Activated naive CD4-positive, alpha-beta T cell treated with anti-CD3 and anti-CD28 coated beads, Interleukin-2, amount 10 ng/mL, durations not matched to agents 7 days and 5 days (primary cell): Measurements from ENCODE around the gene TNFRSF6B.

Source experiments
- CTCF ChIA-PET: fragments of 350-600 bp; sonication (Branson Sonifier 250); formaldehyde crosslinking; loops from one replicate; lab custom pipeline; 2021; ENCODE audit warnings: antibody characterized with exemption; lab: Charles Lee
- DNase-seq: peaks from one replicate; pipeline ENCODE4 v3.0.0-alpha.2; 2020
- H3K27ac Mint-ChIP-seq: one replicate; pipeline ENCODE4 v1.8.0; 2021; ENCODE audit warnings: mild to moderate bottlenecking, moderate library complexity, mixed read lengths
- H3K27me3 Mint-ChIP-seq: one replicate; pipeline ENCODE4 v1.8.0; 2021; ENCODE audit warnings: mild to moderate bottlenecking, mixed read lengths
- H3K36me3 Mint-ChIP-seq: one replicate; pipeline ENCODE4 v1.8.0; 2021; ENCODE audit warnings: mixed read lengths
- H3K4me1 Mint-ChIP-seq: one replicate; pipeline ENCODE4 v1.8.0; 2021; ENCODE audit warnings: mixed read lengths
- H3K4me3 Mint-ChIP-seq: one replicate; pipeline ENCODE4 v1.8.0; 2021; ENCODE audit warnings: mild to moderate bottlenecking, moderate library complexity, mixed read lengths
- H3K9me3 Mint-ChIP-seq: one replicate; pipeline ENCODE4 v1.8.0; 2021; ENCODE audit warnings: mixed read lengths

TNFRSF6B gene

GRCh38 chr20:63743210-63743970 lies 46.9 kb downstream of the TNFRSF6B start:
- CTCF ChIA-PET = no interaction called here
- H3K4me1 Mint-ChIP-seq = peaks cover 2% of the 10 kb centered on the region
- H3K27me3 Mint-ChIP-seq = no peaks in the 10 kb centered on the region
- DNase-seq = no peak
- peak overlapping the region; percentile 47 for H3K27ac Mint-ChIP-seq
- no peaks in the 10 kb centered on the region for H3K9me3 Mint-ChIP-seq
- no peak overlapping the region for H3K4me3 Mint-ChIP-seq
- H3K36me3 Mint-ChIP-seq = peaks cover 5% of the 10 kb centered on the region

GRCh38 chr20:63744158-63744557 lies 47.7 kb downstream of the TNFRSF6B start:
- H3K4me3 Mint-ChIP-seq = no peak overlapping the region
- H3K4me1 Mint-ChIP-seq = peaks cover 6% of the 10 kb centered on the region
- H3K36me3 Mint-ChIP-seq = peaks cover 5% of the 10 kb centered on the region
- no peak for DNase-seq
- H3K27me3 Mint-ChIP-seq = no peaks in the 10 kb centered on the region
- no peaks in the 10 kb centered on the region for H3K9me3 Mint-ChIP-seq
- no peak overlapping the region for H3K27ac Mint-ChIP-seq
- CTCF ChIA-PET = no interaction called here

GRCh38 chr20:63744574-63745423 lies 48.3 kb downstream of the TNFRSF6B start:
- no peak overlapping the region for H3K4me3 Mint-ChIP-seq
- H3K4me1 Mint-ChIP-seq = peaks cover 9% of the 10 kb centered on the region
- H3K27ac Mint-ChIP-seq = no peak overlapping the region
- no peaks in the 10 kb centered on the region for H3K27me3 Mint-ChIP-seq
- no peaks in the 10 kb centered on the region for H3K9me3 Mint-ChIP-seq
- CTCF ChIA-PET = no interaction called here
- DNase-seq = no peak
- peaks cover 5% of the 10 kb centered on the region for H3K36me3 Mint-ChIP-seq

- H3K27me3 Mint-ChIP-seq = no peaks in the 10 kb centered on the region
- DNase-seq = no peak
- CTCF ChIA-PET = no interaction called here
- peaks cover 5% of the 10 kb centered on the region for H3K36me3 Mint-ChIP-seq
- H3K27ac Mint-ChIP-seq = no peak overlapping the region
- H3K4me1 Mint-ChIP-seq = peaks cover 13% of the 10 kb centered on the region
- no peak overlapping the region for H3K4me3 Mint-ChIP-seq
- no peaks in the 10 kb centered on the region for H3K9me3 Mint-ChIP-seq
Observed at GRCh38 chr20:63745424-63745805, 49.0 kb downstream of the TNFRSF6B start.

GRCh38 chr20:63745961-63746731 lies 49.7 kb downstream of the TNFRSF6B start:
- no peaks in the 10 kb centered on the region for H3K9me3 Mint-ChIP-seq
- no peaks in the 10 kb centered on the region for H3K27me3 Mint-ChIP-seq
- no peak for DNase-seq
- peaks cover 20% of the 10 kb centered on the region for H3K4me1 Mint-ChIP-seq
- peaks cover 5% of the 10 kb centered on the region for H3K36me3 Mint-ChIP-seq
- CTCF ChIA-PET = no interaction called here
- H3K4me3 Mint-ChIP-seq = no peak overlapping the region
- peak overlapping the region; percentile 28 for H3K27ac Mint-ChIP-seq

GRCh38 chr20:63746751-63747315 lies 50.4 kb downstream of the TNFRSF6B start:
- H3K4me1 Mint-ChIP-seq = peaks cover 22% of the 10 kb centered on the region
- no peak overlapping the region for H3K27ac Mint-ChIP-seq
- H3K36me3 Mint-ChIP-seq = peaks cover 5% of the 10 kb centered on the region
- CTCF ChIA-PET = no interaction called here
- no peak overlapping the region for H3K4me3 Mint-ChIP-seq
- no peaks in the 10 kb centered on the region for H3K27me3 Mint-ChIP-seq
- no peak for DNase-seq
- no peaks in the 10 kb centered on the region for H3K9me3 Mint-ChIP-seq

GRCh38 chr20:63747622-63748069 lies 51.2 kb downstream of the TNFRSF6B start:
- Mint-ChIP-seq H3K36me3 (peaks cover 5% of the 10 kb centered on the region), H3K9me3 (no peaks in the 10 kb centered on the region), H3K4me1 (peaks cover 26% of the 10 kb centered on the region), H3K27ac (no peak overlapping the region), H3K27me3 (peaks cover 2% of the 10 kb centered on the region), H3K4me3 (no peak overlapping the region)
- no peak for DNase-seq
- CTCF ChIA-PET = no interaction called here
